ENCODE results near the gene POTEB2.
"Not testable (repeated sequence)": the region's sequence is repeated elsewhere in the genome, so short reads cannot be mapped to it uniquely, and the experiment has no call there.

DNA sequence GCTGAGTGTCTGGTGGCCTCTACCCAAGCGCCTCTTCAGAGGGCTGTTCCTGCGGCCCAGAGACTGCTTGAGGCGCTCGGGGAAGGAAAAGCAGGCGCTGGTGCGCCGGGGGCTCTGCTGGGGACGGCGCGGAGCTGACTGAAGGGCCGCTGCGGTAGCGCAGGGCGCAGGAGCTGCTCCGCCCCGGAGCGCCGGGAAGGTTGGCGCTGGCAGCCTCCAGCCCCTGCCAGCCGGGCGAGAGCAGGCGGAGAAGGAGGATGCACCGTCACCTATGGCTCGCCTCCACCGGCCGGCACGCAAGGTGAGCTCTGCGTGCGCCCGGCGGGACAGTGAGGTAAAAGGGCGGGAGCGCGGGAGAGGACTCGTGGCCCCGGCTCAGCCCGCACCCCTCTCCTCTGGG, 11.7 kb upstream of the POTEB2 start:
- TF ChIP-seq EZH2 (IDR thresholded peaks at IDR 0.05; ENCODE audit: low read length) = not testable (repeated sequence)
- TF ChIP-seq, protein P1, sequence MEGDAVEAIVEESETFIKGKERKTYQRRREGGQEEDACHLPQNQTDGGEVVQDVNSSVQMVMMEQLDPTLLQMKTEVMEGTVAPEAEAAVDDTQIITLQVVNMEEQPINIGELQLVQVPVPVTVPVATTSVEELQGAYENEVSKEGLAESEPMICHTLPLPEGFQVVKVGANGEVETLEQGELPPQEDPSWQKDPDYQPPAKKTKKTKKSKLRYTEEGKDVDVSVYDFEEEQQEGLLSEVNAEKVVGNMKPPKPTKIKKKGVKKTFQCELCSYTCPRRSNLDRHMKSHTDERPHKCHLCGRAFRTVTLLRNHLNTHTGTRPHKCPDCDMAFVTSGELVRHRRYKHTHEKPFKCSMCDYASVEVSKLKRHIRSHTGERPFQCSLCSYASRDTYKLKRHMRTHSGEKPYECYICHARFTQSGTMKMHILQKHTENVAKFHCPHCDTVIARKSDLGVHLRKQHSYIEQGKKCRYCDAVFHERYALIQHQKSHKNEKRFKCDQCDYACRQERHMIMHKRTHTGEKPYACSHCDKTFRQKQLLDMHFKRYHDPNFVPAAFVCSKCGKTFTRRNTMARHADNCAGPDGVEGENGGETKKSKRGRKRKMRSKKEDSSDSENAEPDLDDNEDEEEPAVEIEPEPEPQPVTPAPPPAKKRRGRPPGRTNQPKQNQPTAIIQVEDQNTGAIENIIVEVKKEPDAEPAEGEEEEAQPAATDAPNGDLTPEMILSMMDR (optimal IDR thresholded peaks at IDR 0.05 in 1 of 3, IDR thresholded peaks at IDR 0.05 in 1 of 3, conservative IDR thresholded peaks at IDR 0.05 in 1 of 3; ENCODE audit: extremely low read depth in 1 of 3, insufficient read depth in 2 of 3, low read length in 3 of 3) = not testable (repeated sequence)
